GM21423 (cell line): ENCODE data around the gene SLCO2A1.
"Not testable (repeated sequence)": the region's sequence is repeated elsewhere in the genome, so short reads cannot be mapped to it uniquely, and the experiment has no call there.

Source experiments
- ATAC-seq: cut with Tn5 transposase; IDR thresholded peaks from one replicate; pipeline ENCODE4 v1.9.1; 2021; ENCODE audit warnings: mild to moderate bottlenecking, moderate library complexity; ENCODE audit not compliant: unreplicated experiment

The SLCO2A1 gene

DNA sequence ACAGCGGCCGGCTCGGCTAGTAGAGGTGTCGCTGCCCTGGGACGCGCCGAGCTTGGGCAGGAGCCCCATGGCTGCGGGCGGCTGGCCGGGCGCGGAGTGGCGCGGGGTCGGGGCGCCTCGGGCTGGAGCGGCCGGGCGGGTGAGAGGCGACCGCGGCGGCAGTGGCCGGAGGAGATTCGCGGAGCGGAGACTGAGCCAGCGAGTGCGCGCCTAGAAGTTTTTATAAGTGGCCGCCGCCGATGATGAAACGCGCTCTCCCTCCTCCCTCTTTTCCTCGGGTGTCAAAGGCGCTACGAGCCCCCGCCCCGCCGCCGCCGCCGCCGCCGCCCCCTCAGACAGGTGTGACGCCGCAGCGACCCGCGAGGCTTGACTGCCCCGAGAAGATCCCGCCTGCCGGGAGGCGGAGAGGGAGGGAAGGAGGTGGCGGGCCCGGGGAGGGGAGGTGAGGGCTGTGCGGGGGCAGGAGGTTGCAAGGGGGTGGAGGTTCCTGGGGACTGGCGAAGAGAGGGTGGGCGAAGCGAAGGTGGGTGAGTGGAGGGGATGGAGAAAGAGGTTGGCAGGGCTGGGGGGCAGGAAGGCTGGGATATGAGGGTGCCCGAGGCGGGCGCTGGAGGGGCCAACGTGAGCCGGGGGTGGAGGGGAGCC, at the start of gene SLCO2A1:
Gene SLCO2A1, minus strand, starts transcription at position 192 of the 645 bp plus-strand sequence. Its CDS starts 123 bp downstream, at position 69.
- no peak for ATAC-seq

DNA sequence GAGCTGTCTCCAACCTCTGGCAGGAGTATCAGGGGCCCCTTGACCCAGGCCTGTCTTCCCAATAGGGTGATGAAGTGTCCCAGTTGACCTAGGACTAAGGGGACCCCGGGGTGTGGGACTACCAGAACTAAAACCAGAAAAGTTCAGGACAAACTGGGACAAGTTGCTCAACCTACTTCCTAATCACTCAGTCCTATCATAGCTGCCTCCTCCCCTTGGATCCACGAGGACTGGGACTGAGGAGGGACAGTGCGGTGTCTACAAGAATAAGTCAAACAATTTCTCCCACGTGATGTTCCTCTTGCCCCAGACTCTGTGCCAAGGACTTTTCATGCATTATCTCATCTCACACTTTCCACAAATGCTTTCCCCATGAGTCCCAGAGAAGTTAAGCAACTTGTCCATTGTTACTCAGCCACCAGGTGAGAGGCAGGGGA, 49.4 kb upstream of the SLCO2A1 start:
- ATAC-seq = no peak

DNA sequence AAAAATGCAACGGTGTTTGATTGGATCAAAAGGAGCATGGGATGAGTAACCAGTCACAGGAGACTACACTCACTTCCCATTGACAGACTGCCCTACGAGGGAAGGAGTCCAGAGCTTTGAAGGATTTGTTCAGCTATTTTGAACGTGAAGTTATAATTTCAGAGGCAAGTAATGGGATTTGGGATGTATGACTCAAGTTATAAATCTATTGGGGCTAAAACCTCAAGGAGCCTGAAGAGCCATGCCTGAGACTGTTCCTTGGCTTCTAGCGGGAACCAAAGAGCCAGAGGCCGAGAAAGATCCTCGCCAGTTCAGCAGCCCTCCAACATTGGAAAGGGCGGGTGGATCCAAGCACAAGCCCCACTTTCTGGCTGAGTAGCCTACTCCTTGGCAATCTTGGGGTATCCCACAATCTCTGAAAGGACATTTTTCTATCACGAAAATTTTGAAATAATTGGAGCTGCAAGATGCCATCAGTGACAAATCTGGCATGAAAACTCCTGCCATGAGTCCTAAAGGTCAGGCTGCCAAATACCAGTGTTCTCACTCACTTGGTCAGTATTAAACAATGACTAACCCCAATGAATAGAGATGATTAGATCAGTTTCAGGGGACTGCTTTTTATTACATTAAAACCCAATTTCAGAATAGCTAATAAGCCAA, 48.6 kb upstream of the SLCO2A1 start:
- ATAC-seq = no peak

DNA sequence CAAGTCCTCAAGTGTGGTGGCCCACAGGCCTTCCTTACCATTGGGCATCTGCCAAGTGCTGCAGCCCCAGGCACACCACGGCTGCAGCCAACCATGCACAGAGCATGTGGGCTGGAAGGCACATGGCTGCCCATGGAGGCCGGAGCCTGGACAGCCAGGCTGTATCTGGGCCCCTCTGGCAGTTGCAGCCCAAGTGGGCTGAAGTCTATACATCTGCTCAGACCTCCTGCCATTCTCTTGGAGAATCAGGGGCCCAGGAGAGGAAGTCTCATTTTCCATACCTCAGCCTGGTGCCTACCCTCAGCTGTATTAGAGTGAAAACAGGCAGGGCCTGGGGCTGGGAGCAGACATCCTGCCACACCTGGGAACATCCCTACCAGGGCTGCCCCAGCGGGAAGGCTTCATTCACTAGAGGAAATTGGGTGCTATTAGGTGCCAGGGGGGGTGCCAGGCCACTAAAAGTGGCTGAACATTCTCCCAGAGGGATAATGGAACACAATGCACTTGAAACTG, 48.0 kb upstream of the SLCO2A1 start:
- ATAC-seq = no peak

DNA sequence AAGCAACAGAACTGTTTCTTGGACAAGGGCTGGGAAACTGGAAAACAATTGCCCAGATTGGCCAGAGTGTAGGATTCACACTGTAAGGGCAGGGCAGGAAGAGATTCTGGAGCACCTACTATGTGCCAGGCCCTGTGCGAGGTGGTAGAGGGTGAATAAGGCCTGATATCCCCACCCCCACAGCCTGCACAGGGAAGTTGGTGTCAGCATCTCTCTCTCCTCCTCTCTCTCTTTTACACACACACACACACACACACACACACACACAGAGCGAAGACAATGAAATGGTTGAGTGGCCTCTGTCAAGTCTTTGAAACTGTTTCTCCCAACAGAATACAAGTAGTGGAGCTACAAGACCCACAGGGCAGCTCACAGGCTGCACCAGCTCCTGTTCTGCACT, 47.1 kb upstream of the SLCO2A1 start:
- ATAC-seq = no peak

DNA sequence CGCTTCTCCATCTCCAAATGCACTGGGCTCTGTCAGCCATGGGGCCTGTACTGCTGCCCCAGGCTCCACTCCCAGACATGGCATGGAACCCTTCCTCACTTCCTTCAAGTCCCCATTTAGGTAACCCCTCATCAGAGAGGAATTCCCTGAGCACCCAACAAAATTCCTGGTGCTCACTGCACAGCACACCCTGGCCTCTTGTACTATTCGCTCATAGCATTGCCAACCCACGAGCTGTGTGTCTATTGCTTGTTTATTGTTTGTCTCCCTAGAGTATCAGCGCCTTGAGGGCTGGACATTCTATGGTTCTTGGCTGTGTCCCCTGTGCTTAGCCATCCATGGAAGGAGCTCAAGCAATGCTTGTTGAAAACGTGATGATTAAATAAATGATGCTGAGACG, 46.1 kb upstream of the SLCO2A1 start:
- ATAC-seq = no peak

DNA sequence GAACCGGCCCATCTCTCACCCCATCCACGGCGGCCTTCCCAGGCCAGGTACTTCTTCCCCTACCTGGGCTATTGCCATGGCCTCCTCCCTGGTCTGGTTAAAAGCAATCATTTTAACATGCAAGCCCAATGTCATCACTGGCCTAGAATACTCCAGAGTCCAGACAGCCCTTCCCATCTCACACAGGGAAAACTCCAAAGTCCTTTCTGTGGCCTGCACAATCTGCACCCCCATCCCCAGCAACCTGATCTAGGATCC, 45.8 kb upstream of the SLCO2A1 start:
- no peak for ATAC-seq

DNA sequence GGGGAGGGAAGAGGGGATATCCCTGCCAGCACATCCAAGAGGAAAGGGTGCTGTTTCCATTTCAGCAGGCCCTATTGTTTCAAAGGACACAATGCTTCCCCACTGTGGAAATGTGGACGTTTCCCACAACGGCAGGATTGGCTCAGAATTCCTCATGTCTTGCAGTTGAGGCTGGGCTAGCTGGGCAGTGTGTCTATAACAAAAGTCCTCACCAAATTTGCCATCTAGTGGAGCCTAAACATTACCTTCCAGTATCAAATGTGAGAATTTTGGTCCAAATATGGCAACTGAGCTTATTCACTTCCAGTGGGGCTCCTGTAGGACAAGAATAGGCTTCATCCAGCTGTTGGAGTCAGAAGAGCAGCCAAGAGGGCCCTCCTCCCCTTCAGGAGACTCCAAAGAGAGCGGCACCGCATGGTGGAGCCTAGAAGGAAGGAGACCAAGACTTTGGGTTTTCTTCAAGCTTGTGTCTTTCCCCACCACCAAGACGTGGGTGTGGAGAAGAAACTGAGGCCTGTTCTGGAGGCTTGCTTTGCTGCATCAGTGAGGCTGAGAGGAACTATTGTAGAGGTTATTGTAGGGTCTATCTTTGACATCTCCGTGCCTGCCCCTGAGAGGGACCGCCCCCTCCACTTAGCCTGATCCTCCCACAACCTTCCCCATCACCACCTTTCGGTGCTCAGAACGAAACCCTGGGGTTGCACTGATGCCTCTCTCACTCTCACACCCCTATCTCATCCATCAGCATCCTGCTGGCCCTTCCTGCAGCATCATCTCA, 45.3 kb upstream of the SLCO2A1 start:
- no peak for ATAC-seq

DNA sequence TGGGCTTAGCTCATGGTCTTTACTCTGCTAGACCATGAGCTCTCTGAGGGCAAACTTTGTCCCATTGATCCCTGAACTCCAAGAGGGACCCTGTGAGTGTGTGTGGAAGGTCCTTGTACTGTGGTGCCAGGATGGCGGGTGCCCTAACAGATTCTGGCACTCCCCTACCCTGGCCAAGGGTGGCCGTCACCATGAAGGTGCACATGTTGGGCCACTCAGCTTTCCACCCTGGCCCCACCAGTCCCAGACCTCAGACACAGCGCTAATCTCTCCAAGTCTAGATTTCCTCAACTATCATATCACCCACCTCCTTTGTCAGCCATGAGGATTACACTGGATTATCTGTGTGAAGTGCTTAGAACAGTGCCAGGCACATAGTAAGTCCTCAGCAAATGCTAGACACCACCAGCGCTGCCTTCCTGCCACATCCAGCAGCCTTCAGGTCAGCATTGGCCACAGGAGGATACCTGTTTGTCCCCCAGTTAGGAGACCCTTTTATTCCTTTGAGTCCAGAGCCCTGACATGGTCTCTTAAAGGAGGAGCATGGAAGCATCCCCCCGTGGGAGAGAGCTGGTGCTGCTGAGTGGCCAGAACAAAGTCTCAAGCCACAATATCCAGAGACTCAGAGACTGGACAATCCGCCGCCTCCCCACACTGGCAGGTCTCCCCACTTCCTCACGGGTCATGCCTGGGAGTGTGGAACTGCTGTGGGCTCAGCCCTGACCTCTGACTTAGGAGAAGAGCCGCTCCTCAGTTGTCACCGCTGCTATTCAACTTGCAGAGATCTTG, 44.5 kb upstream of the SLCO2A1 start:
- ATAC-seq = no peak

DNA sequence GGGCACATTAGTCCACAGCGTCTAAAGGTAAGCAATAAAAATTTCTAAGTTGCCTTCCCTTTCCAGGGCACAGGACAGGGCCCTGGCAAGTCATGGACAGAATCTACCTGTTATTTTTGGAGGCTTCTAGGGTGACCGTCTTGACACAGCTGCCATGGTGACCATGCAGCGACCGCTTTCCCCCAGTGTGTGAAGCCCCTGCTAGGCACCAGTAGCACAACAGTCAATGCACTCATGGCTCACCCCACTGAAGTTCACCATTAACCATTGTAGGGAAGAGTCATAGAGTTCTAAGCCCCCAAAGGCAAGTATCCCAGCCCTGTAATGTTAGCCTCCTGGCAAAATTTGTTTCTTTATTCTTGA, 43.8 kb upstream of the SLCO2A1 start:
- ATAC-seq = no peak

DNA sequence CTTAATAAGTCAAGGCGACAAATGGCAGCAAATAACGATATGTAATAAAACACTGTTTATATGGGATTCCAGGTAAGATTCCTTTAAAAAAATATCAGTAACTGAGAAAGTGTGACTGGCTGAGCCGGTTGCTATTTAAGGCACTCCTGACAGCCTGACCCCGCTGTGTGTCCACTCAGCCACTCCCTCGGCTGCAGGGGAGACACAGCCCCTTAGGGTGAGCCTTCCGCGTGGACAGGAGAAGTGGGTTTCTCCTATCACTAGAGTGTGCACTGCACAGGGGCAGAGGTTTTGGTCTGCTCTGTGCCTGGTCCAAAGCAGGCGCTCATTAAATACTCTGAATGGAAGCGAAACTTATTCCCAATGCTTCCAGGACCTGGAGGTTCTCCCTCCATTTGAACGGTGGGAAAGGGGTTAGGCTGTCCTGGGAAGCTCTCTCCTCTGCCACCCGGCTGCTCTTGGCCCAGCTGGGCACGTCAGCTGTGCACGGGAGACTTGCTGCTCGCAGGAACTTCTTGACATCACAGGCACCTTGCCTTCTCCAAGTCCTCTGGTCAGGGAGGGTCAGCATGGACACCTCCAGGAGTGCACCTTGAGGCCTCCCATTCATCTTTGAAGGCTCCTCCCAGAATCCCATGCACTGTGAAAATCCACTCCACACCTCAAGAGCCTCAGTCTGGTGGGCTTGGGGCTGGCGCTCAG, 43.3 kb upstream of the SLCO2A1 start:
- ATAC-seq = no peak

DNA sequence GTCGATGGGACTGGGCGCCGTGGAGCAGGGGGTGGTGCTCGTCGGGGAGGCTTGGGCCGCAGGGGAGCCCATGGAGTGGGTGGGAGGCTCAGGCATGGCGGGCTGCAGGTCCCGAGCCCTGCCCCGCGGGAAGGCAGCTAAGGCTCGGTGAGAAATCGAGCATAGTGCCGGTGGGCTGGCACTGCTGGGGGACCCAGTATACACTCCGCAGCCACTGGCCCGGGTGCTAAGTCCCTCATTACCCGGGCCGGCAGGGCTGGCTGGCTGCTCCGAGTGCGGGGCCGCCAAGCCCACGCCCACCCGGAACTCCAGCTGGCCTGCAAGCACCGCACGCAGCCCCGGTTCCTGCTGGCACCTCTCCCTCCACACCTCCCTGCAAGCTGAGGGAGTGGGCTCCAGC, 40.6 kb upstream of the SLCO2A1 start:
- ATAC-seq = not testable (repeated sequence)

DNA sequence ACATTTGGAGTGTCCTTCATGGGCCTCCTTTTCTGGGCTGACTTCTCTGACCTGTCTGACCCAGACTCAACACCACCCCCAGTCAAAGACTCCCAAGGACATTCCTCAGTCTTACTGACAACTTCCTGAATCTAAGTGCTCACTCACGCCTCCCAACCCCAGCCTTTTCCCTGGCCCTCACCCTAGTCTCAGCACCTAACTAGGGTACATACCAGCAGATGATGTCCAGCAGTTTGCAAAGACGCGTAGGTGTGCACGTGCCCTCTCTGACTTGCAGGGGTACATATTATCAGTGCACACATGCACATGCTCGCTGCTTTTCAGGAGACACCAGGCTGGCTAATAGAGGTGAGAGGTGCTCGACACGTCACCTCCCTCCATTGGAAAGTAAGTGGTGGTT, 38.7 kb upstream of the SLCO2A1 start:
- no peak for ATAC-seq

DNA sequence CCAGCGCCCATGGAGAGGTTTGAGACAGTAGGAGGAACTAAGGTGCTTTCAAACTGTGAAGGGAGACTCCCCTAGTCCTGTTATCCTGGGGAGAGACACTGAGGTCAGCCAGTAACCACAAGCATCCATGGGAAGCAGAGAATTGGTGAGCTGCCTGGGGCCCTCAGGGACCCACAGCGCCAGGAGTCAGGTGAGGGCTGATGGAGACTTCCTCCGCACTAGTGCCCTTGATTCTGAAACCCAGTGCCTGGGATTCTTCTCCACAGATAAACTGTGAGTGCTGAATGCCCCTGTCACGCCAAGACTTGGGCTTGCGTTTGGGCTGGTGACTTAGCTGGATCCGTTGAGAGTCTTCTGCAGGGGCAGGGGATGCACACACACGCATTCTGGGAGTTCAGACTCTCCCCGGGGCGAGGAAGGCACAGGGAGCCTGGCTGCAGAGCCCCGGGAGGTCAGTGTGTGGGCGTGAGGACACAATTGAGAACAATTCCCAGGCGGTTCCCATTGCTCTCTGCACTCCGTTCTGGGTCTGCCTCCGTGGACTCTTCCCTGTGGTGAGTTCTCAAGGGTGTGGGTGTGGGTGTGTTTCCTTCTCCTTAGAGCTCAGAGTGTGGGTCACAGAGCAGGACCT, 37.9 kb upstream of the SLCO2A1 start:
- ATAC-seq = no peak

DNA sequence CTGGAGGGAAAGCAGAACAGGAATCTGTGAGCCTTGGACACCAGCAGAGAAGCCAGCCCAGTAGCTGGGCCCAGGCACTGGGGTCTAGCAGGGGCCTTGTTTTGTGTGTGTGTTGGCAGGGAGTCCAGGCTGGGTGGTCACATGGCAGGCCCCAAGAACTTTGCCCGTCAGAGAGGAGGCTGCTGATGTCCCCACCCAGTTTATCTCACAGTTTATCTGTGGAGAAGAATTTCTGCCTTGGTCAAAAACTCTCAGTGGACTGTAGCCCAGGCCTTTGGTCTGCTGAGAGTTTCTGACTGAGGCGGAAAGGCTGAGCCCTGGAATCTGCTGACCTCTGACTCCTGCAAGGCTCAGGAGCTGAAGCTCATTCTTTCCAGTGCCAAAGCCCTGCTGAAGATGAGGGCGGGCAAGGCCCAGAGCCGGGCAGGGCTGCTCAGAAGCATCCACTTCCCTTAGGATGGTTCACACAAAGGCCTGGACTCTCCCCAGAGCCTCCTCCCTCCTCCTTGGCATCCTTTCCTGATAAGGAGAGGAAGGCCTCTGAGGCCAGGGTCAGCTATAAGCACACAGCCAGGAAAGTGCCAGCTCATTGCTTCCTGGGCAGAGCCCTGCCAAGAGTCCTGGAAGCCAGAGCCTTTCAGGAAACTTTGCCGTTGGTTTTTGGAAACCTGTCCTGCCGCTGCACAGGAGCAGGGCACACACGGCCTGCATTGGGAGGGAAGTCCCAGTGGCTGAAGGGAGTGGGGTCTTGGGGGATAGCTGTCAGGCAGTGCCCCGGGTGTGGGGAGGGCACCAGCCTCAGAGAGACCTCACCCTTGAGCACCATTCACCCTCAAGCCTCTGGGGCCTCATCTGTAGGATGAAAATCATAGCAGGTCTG, 37.2 kb upstream of the SLCO2A1 start:
- ATAC-seq = no peak

DNA sequence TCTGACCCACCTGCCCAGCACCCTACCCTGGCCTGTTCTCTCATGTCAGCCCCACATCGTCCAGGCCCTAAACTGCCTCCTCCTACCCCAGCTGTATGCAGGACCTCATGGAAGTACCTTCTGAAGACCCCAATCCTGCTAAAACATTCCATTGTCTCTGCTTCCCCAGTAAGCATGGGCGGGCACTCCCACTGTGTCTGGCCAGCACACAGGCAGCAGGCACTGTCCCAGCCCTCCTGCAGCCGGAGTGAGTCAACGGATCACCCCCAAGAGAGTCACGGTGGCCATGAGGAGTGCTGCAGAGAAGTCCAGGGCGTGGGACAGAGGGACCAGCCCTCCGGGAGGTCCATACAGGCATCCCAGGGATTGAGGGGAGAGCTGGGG, 36.4 kb upstream of the SLCO2A1 start:
- ATAC-seq = no peak

DNA sequence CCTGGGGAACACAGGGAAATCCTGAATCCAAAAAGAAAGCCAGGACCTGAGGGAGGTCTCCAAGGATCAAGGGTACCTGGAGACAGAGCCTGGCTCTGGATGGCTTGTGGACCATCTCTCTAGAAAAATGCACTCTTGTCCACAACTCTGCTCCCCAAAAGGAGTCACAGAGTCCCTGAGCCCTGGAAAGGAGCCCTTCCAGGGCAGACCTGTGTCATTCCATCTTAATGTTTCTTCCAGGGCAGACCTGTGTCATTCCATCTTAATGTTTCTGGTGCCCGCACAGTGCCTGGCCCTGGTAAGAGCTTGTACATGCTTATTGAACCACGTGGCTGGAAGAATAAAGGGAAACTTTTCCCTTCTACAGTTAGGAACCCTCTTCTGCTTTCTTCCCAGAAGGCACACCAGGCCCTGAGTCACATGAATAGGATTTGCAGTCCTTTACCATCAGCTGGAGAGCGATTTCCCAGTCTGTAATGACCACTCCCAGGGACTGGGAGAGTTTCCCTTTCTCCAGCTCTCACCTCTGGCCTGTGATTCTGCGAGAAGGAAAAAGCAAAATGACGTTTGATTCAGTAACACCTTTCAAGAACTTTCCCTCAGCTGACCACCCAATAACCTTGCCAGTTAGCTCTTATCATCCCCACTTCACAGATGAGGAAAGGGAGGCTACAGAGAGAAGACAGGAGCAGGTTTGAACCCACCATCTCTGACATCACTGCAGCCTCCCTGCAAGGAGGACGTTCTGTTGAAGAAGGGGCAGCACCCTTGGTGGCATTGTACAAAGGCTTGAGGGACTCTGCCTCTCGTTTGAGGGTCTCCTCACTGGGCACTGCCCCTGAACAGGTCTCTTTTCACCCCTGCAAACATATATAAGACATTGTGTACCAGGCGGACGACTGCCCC, 35.8 kb upstream of the SLCO2A1 start:
- no peak for ATAC-seq

DNA sequence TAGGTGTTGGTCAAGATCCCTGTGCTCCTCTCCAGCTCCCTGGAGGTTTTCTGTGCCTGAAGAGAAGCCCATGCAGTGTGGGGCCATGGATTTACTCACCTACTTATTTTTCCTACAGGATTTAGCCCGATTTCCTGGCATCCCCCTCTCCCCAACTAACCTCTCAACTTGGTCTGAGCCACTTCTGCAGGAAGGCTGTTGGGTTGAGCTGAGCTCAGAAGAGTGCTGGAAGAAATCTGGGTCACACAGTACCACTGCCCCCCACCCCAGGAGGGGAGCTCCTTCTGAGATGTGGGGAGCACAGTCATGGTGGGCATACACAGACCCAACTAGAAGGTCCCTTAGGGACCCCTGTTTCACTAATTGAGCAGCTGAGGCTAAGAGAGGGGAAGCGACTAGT, 34.4 kb upstream of the SLCO2A1 start:
- ATAC-seq = no peak
